Measurements from ENCODE around the gene ASAP3.
"Not testable (repeated sequence)": the region's sequence is repeated elsewhere in the genome, so short reads cannot be mapped to it uniquely, and the experiment has no call there.

- TF ChIP-seq CTCF (conservative IDR thresholded peaks at IDR 0.05; ENCODE audit: low read length); EZH2phosphoT487 (IDR thresholded peaks at IDR 0.05; ENCODE audit: borderline replicate concordance): not testable (repeated sequence)
Measured at GRCh38 chr1:23492776-23493175, 8.8 kb upstream of the ASAP3 start.
